IPS-NIHi7 (cell line): ENCODE results near the gene UBE2M.

Experiments used
- DNase-seq: peaks from one replicate; pipeline ENCODE4 v3.0.0; 2012; ENCODE audit warnings: mixed read lengths; ENCODE audit errors: extremely low spot score

Gene UBE2M

DNA sequence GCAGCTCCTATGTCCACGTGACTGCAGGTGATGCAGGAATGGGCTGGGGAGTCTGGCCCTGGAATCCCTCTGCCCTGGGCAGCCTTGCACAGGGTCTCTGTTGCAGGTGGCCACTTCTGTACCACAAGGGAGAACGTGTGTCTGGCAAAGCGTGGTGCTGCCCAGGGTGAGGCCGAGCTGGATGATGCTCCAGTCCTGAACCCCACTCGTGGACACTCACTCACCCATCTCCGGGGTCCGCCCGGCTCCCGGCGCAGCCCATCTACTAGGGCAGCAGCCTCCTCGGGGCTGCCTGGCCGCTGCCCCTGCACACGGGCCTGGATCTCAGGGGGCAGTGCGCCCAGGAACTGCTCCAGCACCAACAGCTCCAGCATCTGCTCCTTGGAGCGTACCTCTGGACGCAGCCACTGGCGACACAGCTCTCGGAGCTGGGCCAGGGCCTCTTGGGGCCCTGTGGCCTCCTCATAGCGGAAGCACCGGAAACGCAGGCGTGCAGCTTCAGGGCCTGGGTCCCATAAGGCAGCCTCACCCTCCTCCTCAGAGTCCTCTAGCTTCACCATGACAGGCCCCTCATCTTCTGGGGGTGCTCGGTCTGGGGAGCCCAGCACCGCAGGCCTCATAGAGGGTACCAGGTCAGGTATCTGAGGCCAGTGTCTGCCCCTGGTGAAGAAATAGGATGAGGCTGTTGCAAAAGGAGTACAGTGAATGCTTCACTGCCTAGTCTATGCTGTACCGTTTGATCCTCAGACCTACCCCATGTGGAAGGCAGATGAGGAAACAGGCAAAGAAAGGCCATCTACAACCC, 12.6 kb upstream of the UBE2M start:
- DNase-seq = no peak

DNA sequence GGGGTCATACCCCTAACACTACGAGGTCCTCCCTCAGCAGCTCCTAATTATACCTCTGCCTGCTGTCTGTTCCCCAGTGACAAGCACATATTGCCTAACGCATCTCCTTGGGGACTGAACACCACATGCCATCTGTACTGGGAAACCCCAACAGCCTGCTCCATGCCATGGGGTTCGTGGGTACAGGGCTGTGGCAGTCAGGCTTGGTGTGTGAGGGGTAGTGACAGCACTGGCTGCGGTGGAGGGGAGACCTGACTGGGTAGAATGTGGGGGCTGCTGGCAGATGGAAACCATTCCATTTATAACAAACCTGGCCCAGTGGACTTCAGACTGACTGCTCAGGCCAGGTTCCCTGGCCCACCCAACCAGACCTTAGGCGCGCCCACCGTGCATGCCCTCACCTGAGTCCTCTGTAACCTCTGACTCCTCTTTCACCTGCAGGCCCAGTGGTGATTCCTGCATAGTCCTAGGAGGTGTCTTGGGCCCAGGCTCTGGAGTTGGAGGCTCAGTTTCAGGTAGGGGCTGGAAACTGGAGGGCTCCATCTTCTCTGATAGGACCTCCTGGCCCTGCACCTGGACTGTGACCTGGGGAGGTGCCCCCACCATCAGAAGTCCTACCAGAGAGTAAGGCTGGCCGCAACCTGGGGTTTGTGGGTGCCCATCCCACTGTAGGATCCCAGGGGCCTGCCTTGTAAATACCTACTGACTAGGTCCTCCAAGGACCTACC, 11.7 kb upstream of the UBE2M start:
- no peak for DNase-seq

DNA sequence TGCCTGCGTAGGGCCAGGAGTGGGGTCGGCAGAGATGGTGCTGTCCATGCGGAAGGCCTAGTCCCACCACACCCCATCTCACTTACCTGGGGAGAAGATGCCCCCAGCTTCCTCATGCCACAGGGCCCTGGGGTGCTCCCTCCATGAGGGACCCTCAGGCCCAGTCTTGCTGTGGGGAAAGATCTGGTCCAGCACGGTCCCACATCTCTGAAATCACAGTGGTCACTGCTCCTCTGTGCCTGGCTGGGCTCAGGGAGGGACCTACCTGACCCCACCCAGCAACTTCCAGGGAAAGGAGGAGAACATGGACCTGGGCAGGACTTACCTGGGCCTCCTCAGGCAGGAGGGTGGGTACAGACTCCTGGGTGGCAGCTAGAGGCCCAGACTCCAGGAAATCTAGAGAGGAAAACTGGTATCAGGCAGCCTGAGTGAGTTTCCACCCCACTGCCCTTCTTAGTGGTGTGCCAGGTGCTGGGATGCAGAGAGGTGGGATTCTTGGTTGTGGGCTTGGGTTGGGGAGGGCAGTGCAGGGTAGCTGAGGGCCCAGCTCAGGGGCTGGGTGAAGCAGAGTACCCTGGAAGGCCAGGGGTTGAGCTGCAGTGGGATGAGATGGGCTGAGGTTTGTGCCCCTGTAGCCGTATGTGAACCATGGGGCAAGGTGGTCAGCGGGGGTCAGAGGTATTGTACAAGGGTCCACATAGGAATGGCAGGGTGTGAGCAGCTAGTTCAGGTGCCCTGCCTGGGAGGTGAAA, 11.0 kb upstream of the UBE2M start:
- no peak for DNase-seq

DNA sequence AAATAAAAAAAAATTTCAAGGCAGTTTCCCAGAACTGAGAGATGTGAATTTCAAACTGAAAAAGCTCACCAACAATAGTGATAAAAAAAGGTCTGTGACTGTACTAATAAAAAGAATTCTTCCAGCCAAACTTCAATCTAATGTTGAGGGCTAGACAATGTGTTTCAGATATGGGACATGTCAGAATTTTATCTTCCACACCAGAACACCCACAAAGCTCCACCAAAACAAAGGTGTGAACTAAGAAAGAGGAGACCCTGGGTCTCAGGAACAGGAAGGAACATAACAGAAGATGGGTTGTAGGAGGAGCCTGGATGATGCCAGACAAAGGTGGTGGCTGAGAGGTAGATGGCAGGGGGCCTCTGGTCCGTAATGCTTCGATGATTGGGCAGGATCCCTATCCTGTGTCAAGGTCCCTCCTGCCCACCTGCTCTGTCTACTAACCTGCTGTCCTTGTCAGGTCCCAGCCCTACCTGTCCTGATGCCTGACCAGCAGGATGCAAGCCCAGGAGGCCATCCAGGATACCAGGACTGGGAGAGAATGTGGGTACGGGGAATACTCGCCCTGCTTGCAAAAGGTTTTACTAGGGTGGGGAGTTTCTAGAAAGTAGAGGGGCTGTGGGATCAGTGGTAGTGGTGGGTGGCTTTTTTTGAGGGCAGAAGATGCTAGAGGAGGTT, 10.2 kb upstream of the UBE2M start:
- no peak for DNase-seq

DNA sequence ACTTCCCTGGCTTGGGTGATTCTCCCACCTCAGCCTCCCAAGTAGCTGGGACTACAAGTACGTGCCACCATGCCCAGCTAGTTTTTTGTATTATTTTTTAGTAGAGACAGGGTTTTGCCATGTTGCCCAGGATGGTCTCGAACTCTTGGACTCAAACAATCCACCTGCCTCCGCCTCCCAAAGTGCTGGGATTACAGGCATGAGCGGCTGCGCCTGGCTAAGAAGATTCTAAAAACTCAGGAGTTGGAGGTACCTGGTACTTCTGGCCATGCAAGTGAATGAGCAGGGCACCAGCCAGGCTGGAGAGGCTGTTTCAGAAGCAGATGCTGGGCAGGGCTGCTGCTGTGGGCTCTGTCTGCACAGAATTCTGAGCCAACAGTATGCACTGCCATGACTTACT, 8.6 kb upstream of the UBE2M start:
- no peak for DNase-seq

DNA sequence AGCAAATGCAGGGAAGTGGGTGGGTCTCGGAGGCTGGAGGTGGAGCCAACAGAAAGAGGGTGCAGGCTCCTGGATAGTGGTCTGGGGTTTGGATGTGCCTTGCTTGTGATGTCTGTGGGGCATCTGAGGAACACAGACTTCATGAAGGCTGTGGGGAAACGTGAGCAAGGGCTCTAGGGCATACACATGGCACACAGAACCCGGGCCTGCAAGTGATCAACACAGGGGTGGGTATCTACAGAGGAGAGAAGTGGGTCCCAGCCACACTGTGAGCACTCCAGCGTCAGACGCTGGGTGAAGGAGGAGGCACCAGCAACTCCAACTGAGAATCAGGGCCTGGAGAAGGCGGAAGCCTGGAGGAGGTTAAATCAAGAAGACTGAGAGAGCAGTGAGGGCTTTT, 5.4 kb upstream of the UBE2M start:
- no peak for DNase-seq

DNA sequence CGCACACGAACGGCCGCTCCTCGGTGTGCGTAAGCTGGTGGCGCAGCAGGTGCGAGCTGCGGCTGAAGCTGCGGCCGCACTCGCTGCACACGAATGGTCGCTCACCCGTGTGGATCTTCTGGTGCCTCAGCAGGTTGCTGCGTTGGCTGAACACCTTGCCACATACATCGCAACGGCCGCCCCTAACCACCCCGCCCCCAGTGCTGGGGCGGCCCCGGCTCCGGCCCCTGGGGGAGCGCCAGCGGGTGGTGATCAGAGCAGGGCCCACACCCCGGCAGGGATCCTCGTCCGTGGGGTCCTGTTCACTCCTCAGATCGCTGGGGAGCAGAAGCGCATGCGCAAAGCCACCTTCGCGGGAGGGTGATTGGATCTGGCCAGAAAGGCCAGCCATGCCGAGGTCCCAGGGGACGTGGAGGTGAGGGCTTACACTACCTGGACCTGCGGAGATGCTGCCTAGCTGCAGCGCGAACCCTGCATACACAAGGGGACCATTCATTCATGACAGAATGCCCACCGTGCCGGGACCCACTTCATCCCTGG, 4.7 kb upstream of the UBE2M start:
- DNase-seq = peak; percentile 20

- no peak for DNase-seq
These were observed 4.0 kb upstream of the UBE2M start for GRCh38 chr19:58562122-58563033.

DNA sequence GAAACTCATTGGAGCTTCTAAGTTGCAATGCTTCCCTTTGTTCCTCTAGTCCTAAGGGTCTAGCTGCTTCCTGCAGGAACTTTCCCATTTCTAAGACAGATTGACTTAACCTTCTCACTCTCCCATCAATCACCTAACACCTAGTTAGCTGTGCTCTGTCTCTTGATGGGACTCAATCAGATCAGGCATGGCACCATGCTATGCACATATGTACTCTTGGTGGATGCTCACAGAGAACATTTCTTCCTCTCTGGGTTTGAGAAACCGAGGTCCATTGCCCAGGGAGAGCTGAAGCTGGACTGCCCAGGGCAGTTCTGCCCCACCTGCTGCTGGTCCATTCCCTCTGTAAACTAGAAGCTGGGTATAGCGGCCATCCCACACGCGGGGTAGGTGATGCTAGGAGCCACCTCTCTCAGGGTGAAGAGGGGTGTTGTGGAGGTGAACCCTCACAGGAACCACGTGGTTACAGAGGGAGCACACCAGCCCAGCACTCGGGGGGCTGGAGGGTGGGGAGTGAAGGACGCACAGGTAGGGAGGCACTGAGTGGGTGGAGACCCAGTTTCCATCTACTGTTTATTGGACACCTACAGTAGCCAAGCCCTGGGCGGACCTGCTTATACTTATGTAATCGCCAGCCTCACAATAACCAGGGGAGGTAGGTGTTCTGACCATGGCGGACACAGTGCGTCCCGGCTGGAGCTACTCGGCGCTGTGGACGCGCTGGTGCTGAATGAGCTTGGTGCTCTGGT, 3.1 kb upstream of the UBE2M start:
- no peak for DNase-seq

DNA sequence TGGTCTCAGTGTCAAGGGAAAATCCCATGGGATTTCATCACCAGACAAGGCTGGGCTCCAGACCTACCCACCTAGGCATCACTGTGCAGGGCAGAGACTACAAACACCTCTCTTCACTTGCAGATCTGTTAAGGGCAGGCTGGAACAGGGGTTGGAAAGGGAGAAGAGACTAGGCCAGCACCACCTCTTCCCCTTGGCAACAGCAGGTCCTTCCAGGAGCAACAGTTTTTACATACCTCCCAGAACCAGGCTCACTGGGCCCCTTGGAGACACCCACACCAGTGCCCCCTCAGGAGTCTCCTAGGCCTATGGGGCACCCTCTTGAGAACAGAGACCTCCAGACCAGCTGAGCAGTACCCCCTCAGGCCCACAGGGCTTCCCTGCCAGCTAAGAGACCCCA, 2.5 kb upstream of the UBE2M start:
- DNase-seq = no peak

DNA sequence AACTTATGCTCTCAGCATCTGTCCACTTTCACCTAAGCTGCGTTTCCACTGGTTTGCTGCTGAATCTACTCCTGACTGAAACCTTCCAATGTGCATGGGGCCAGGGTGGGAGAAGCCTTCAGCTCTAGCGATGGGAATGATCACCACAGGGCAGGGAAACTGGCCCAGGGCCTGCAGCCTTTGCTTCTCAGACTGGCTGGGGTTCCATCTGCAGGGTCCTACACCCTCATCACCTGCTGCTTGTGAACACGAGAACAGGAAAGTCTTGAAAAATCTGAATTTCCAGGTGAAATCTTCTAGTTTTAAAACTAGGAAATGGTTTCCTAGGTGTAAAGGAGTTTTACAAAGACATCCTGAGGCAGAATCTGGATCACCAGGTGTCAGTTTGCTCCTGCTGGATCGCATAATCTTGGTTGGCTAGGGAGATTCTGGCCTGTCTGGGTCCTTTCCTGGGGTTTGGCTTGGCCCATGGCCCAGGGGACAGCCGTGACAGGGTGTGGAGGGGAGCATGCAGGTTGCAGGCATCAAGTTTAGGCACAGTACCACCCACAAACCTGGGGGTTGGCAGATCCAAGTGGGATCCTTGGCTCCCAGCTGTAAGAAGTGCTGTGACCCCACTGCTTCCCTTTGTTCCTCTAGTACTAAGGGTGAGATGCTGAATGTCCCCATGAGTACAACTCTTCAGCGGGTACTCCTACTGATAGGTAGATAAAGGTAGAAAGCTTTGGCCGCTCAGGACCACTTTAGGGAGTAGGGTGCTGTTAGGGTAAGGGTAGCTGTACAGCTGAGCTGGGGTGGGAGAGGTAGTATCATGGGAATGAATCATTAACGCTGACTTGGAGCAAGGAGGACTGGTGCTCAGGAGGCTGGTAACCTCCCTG, 1.8 kb upstream of the UBE2M start:
- DNase-seq = no peak

DNA sequence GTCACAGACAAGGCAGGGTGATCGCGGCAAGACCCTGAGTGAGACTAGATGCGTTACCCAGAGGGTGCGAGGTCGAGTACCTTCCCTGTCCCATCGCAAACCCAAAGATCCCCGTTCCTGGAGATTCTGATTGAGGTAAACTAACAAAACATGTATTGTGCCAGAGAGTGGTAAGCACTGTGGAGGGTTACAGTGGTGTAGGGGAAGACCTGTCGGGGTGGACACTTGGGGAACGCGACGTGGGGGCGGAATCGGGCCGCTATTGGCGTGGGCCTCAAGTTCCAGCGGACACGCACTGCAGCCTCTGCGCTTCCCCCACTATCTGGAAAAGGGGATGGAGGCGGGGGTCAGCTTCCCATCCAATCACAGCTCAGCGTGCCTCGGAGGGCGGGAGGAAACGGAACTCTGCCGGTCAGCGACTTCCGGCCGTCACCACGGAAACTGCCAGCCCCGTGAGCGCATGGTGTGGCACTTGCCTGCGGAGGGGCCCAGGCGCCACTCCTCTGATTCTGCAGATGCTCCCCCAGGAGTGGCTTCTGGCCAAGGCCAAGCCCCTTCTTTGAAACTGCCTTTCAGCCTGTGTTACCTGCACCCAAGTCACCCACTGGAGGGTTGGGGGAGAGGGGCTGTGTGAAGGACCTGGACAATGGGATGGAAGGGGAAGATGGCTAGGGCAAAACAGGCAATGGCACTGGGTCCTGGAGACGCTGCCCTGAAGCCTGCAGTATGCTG, 1.0 kb upstream of the UBE2M start:
- DNase-seq = peak; percentile 94

- peak; percentile 93 for DNase-seq
These were observed 338 bp upstream of the UBE2M start for GRCh38 chr19:58558623-58559274.

GRCh38 chr19:58557221-58558065, 968 bp downstream of the UBE2M start:
- DNase-seq = no peak

DNA sequence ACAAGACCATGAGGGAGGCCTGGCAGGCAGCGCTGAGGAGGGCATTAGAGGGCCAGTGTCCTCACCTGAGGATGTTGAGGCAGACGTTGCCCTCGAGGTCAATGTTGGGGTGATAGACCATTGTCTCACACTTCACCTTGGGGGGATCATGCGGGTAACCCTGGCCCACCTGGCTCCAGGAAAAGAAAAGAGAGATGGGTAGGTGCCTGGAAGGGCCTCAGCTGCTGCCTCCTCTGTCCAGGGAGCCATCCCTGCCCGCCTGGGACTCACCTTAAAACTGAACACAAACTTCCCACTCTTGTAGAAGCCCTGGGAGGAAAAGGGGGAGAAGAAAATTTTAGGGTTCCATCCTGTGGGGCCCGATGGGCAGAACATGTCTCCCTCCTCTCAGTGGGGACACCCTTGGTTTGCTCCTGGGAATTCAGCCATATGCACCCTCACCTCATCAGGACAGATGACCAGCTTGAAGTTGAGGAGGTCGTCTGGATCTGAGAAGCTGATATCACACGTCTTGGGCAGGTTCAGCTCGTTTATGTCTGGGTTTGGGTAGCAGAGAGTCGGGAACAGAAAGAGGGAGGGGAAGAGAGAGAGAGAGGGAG, 1.7 kb downstream of the UBE2M start:
- DNase-seq = no peak

- DNase-seq = no peak
These were observed 2.3 kb downstream of the UBE2M start for GRCh38 chr19:58555920-58556621.
